Caco-2 (cell line): ENCODE data around the gene ATP1A3. TPM values are rescaled to one million over a fixed set of nuclear protein-coding genes. Genes with fewer than 3 reads are reported as not detected.

Experiments used
- BruUV-seq: library from RNA; stranded (reverse); fragments of 400-500 nt; replicated peaks from 2 replicates; lab custom pipeline; 2021; lab: Mats Ljungman, UMichigan
- CTCF ChIA-PET: fragments of 300-600 bp; sonication (Branson Sonifier 250); formaldehyde crosslinking; loops from one replicate; lab custom pipeline; 2022; ENCODE audit warnings: antibody characterized with exemption; lab: Charles Lee
- POLR2A ChIA-PET: fragments of 300-600 bp; sonication (Branson Sonifier 250); formaldehyde crosslinking; loops from one replicate; lab custom pipeline; 2022; ENCODE audit warnings: antibody characterized with exemption; lab: Charles Lee
- DNase-seq, 2 experiments: peaks; one replicate each; pipeline versions ENCODE4 v3.0.0 to v3.0.0-alpha.2; 2020 to 2022
- H3K27me3 ChIP-seq: replicated peaks from 2 replicates; pipeline ENCODE4 v1.6.0; 2011; ENCODE audit warnings: low read length; ENCODE audit not compliant: control insufficient read depth, insufficient read depth
- H3K36me3 ChIP-seq: 2 replicates; pipeline ENCODE4 v1.5.1; 2011; ENCODE audit warnings: low read length; ENCODE audit not compliant: control insufficient read depth, insufficient read depth
- H3K4me1 ChIP-seq: fragments of 250-450 bp; sonication (Bioruptor Pico); 2 replicates; pipeline ENCODE4 v1.5.1; 2020; ENCODE audit warnings: mild to moderate bottlenecking
- H3K4me3 ChIP-seq: 2 replicates; pipeline ENCODE4 v1.5.1; 2011; ENCODE audit warnings: low read depth, mild to moderate bottlenecking, control low read depth, low read length
- H3K9me3 ChIP-seq: fragments of 250-450 bp; sonication (Bioruptor Pico); 2 replicates; pipeline ENCODE4 v1.5.1; 2020; ENCODE audit warnings: mild to moderate bottlenecking, moderate library complexity
- H3K27ac Mint-ChIP-seq: one replicate; pipeline ENCODE4 v1.8.0; 2022; ENCODE audit warnings: mixed read lengths; ENCODE audit not compliant: unreplicated experiment
- H3K27me3 Mint-ChIP-seq: one replicate; pipeline ENCODE4 v1.8.0; 2022; ENCODE audit warnings: mixed read lengths; ENCODE audit not compliant: insufficient read depth, unreplicated experiment
- H3K36me3 Mint-ChIP-seq: one replicate; pipeline ENCODE4 v1.8.0; 2022; ENCODE audit warnings: mild to moderate bottlenecking, mixed read lengths; ENCODE audit not compliant: insufficient read depth, unreplicated experiment
- H3K4me1 Mint-ChIP-seq: one replicate; pipeline ENCODE4 v1.8.0; 2022; ENCODE audit warnings: low read depth, mixed read lengths; ENCODE audit not compliant: unreplicated experiment
- H3K4me3 Mint-ChIP-seq: one replicate; pipeline ENCODE4 v1.8.0; 2022; ENCODE audit warnings: mild to moderate bottlenecking, moderate library complexity, mixed read lengths; ENCODE audit not compliant: unreplicated experiment
- H3K9me3 Mint-ChIP-seq: one replicate; pipeline ENCODE4 v1.8.0; 2022; ENCODE audit warnings: mixed read lengths; ENCODE audit not compliant: unreplicated experiment
- CTCF ChIP-seq, 2 experiments: fragments of 200-600 bp in 1 of 2; IDR thresholded peaks; 1 replicate in 1 of 2; 2 replicates in 1 of 2; pipeline versions ENCODE4 v1.5.1 to v1.8.0; 2011 to 2022; ENCODE audit warnings: antibody characterized with exemption in 1 of 2, control low read depth in 1 of 2, inconsistent platforms in 1 of 2, low read depth in 1 of 2, low read length in 1 of 2, mild to moderate bottlenecking in 1 of 2, moderate library complexity in 1 of 2; ENCODE audit not compliant: insufficient read depth in 1 of 2, severe bottlenecking in 1 of 2, unreplicated experiment in 1 of 2
- intact Hi-C: fragments of 100-400 bp; cut with micrococcal nuclease; formaldehyde crosslinking; loops from one replicate; pipeline ENCODE4 v1.10.0; 2022; ENCODE audit not compliant: unreplicated experiment
- total RNA-seq: library from RNA; stranded (reverse); gene quantifications from 2 replicates; pipeline ENCODE4 v1.2.3, GENCODE V29; 2022

The ATP1A3 gene
- total RNA-seq, 1 experiment from 2014 or later, result 0.54 TPM

- 0 out of 2 replicates have a peak, but pooled peaks cover 2% of the 10 kb centered on the region for H3K4me1 ChIP-seq
- no peak overlapping the region for H3K4me3 ChIP-seq
- H3K27me3 ChIP-seq, result no peaks in the 10 kb centered on the region
- peak; percentile 32 to 50 for TF ChIP-seq CTCF (IDR thresholded peaks at IDR 0.05; ENCODE audit: insufficient read depth in 1 of 2, low read depth in 1 of 2, low read length in 1 of 2, severe bottlenecking in 1 of 2, unreplicated experiment in 1 of 2)
- Mint-ChIP-seq H3K36me3 (no peaks in the 10 kb centered on the region), H3K27ac (no peak overlapping the region), H3K4me3 (no peak overlapping the region), H3K9me3 (no peaks in the 10 kb centered on the region), H3K27me3 (peaks cover 10% of the 10 kb centered on the region), H3K4me1 (peaks cover 18% of the 10 kb centered on the region)
- ChIA-PET POLR2A (no interaction called here), CTCF (interaction anchor here (0.6 to 1.2 kb wide), 9 partner anchors 9 to 739 kb away, joined by 3 to 6 read pairs (median 3); partner anchors contain the start of genes ERFL and RPS19)
- no peaks in the 10 kb centered on the region for H3K36me3 ChIP-seq
- no peak for DNase-seq
- BruUV-seq, result no TSS peak
- no peaks in the 10 kb centered on the region for H3K9me3 ChIP-seq
- intact Hi-C loops, result no loop called here
Observed at GRCh38 chr19:41937525-41938468, 56.2 kb downstream of the ATP1A3 start.

DNA sequence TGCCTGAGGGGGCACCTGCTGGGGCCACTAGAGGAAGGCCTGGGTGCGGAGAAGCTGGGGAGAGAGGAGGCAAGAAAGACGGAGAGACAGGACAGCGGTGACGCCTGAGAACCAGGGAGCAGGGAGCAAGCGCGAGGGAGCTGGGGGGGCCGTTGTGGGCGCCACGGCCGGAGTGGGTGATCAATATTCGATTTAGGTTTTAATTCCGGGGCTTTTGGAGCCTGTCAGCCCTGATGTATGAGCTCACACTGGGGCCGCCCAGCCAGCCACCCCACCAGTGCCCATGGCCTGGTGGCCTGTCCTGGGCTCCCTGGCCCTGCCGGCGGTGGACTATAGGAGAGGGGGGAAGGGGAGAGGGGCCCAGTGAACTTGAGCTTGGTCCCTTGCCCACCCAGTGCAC is 57.1 kb downstream of the ATP1A3 start:
- Mint-ChIP-seq H3K36me3 (no peaks in the 10 kb centered on the region), H3K27me3 (peaks cover 10% of the 10 kb centered on the region), H3K27ac (no peak overlapping the region), H3K4me3 (no peak overlapping the region), H3K9me3 (no peaks in the 10 kb centered on the region), H3K4me1 (peaks cover 23% of the 10 kb centered on the region)
- no peaks in the 10 kb centered on the region for H3K27me3 ChIP-seq
- no peaks in the 10 kb centered on the region for H3K36me3 ChIP-seq
- TF ChIP-seq CTCF (IDR thresholded peaks at IDR 0.05; ENCODE audit: insufficient read depth in 1 of 2, low read depth in 1 of 2, low read length in 1 of 2, severe bottlenecking in 1 of 2, unreplicated experiment in 1 of 2), result no peak
- DNase-seq, result no peak
- H3K9me3 ChIP-seq, result no peaks in the 10 kb centered on the region
- ChIA-PET CTCF (interaction anchor here (1.0 to 1.1 kb wide), 3 partner anchors 8 to 53 kb away, joined by 3 read pairs; partner anchors contain the start of gene ERFL), POLR2A (no interaction called here)
- H3K4me3 ChIP-seq, result no peak overlapping the region
- BruUV-seq, result no TSS peak
- intact Hi-C loops, result no loop called here
- H3K4me1 ChIP-seq, result 0 out of 2 replicates have a peak, but pooled peaks cover 2% of the 10 kb centered on the region

- Mint-ChIP-seq H3K9me3 (no peaks in the 10 kb centered on the region), H3K36me3 (no peaks in the 10 kb centered on the region), H3K4me1 (peaks cover 23% of the 10 kb centered on the region), H3K27ac (no peak overlapping the region), H3K4me3 (no peak overlapping the region), H3K27me3 (peaks cover 10% of the 10 kb centered on the region)
- no peak for TF ChIP-seq CTCF (IDR thresholded peaks at IDR 0.05; ENCODE audit: insufficient read depth in 1 of 2, low read depth in 1 of 2, low read length in 1 of 2, severe bottlenecking in 1 of 2, unreplicated experiment in 1 of 2)
- no peak overlapping the region for H3K4me3 ChIP-seq
- no peaks in the 10 kb centered on the region for H3K9me3 ChIP-seq
- no peak for DNase-seq
- H3K27me3 ChIP-seq, result no peaks in the 10 kb centered on the region
- ChIA-PET CTCF (no interaction called here), POLR2A (no interaction called here)
- intact Hi-C loops, result no loop called here
- 0 out of 2 replicates have a peak, but pooled peaks cover 2% of the 10 kb centered on the region for H3K4me1 ChIP-seq
- no peaks in the 10 kb centered on the region for H3K36me3 ChIP-seq
- BruUV-seq, result no TSS peak
Observed at GRCh38 chr19:41936416-41936850, 57.6 kb downstream of the ATP1A3 start.
